Cardiac muscle cell (in vitro differentiated cells and primary cell): ENCODE data around the gene CCSER2. TPM values are rescaled to one million over a fixed set of nuclear protein-coding genes. Genes with fewer than 3 reads are reported as not detected.
"Not testable (repeated sequence)": the region's sequence is repeated elsewhere in the genome, so short reads cannot be mapped to it uniquely, and the experiment has no call there.

Experiments
- DNase-seq, 2 donors: peaks; one replicate each; pipeline versions ENCODE4 v3.0.0 to v3.0.0-alpha.2; 2010 to 2017; ENCODE audit warnings: low read depth in 1 of 2, low spot score in 1 of 2
- H3K27ac ChIP-seq: fragments of 200-600 bp; sonication (generic); 2 replicates; pipeline ENCODE4 v1.5.1; 2016
- H3K27me3 ChIP-seq: fragments of 200-600 bp; sonication (generic); 2 replicates; pipeline ENCODE4 v1.6.0; 2016; ENCODE audit warnings: control low read depth
- H3K36me3 ChIP-seq: fragments of 200-600 bp; sonication (generic); 2 replicates; pipeline ENCODE4 v1.5.1; 2016; ENCODE audit warnings: control low read depth
- H3K4me1 ChIP-seq: fragments of 200-600 bp; sonication (generic); 2 replicates; pipeline ENCODE4 v1.8.1; 2017; ENCODE audit warnings: low read depth, mild to moderate bottlenecking, mixed run types
- H3K4me3 ChIP-seq: fragments of 200-600 bp; sonication (generic); 2 replicates; pipeline ENCODE4 v1.5.1; 2016; ENCODE audit warnings: mild to moderate bottlenecking
- H3K9me3 ChIP-seq: fragments of 200-600 bp; sonication (generic); 2 replicates; pipeline ENCODE4 v1.5.1; 2017; ENCODE audit warnings: low read depth, mild to moderate bottlenecking, control low read depth
- polyA plus RNA-seq: library from polyadenylated mRNA; unstranded; fragments of >200 nt; fragmentation: Nextera tagmentation; extraction: Ambion mirVana; gene quantifications from 2 replicates; pipeline ENCODE4 v1.2.1, GENCODE V29; 2016
- total RNA-seq: library from RNA; depleted of rRNA; stranded (reverse); fragments of >200 nt; gene quantifications from 2 replicates; pipeline ENCODE4 v1.2.3, GENCODE V29; 2016
- TF ChIP-seq, protein P1 (sequence below): IDR thresholded peaks from 2 replicates; pipeline ENCODE4 v1.5.1; 2012; ENCODE audit warnings: low read depth, mild to moderate bottlenecking, low read length

The CCSER2 gene
- total and polyA plus RNA-seq, 2 experiments from 2014 or later = 22.5 to 32.9 TPM

DNA sequence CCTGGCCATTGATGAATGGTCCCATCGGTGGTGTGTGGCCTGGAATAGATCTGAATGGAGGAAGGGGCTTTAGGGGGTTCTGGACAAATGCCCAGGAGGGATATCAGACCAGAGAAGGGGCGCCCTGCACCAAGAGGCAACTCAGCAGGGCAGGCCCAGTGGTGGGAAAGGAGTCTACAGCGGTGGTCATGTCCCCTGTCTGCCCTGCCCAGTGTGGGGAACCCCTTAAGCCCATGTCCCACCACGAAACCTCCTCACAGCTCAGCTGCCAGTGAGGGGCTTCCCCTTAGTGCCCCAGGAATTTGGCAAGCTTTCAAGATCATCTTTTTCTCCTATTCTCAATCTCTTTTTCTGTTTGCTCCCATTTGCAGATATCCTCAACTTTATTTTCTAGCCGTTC is 14.1 kb upstream of the CCSER2 start:
- TF ChIP-seq, protein P1, sequence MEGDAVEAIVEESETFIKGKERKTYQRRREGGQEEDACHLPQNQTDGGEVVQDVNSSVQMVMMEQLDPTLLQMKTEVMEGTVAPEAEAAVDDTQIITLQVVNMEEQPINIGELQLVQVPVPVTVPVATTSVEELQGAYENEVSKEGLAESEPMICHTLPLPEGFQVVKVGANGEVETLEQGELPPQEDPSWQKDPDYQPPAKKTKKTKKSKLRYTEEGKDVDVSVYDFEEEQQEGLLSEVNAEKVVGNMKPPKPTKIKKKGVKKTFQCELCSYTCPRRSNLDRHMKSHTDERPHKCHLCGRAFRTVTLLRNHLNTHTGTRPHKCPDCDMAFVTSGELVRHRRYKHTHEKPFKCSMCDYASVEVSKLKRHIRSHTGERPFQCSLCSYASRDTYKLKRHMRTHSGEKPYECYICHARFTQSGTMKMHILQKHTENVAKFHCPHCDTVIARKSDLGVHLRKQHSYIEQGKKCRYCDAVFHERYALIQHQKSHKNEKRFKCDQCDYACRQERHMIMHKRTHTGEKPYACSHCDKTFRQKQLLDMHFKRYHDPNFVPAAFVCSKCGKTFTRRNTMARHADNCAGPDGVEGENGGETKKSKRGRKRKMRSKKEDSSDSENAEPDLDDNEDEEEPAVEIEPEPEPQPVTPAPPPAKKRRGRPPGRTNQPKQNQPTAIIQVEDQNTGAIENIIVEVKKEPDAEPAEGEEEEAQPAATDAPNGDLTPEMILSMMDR = no peak
- Histone ChIP-seq H3K27me3 (no peaks in the 10 kb centered on the region), H3K27ac (no peak overlapping the region), H3K9me3 (no peaks in the 10 kb centered on the region), H3K4me1 (no peaks in the 10 kb centered on the region), H3K36me3 (no peaks in the 10 kb centered on the region), H3K4me3 (no peak overlapping the region)
- DNase-seq = no peak

DNA sequence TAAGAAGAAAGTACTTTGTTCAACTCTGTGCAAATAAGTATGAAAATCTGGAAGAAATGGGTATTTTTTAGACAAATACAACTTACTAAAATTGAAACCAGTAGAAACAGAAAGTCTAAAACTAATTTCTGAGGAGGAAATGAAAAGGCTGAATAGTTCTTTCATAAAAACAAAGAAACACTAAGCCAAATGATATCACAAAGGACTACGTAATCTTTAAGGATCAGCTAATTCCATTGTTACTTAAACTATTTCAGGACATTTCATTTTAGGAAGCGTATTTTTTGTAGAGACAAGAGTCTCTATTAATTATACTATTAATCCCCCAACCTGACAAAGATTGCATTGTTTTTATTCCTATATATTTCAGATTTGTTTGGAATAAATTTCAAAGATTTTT is 11.2 kb upstream of the CCSER2 start:
- Histone ChIP-seq H3K4me1 (no peaks in the 10 kb centered on the region), H3K36me3 (no peaks in the 10 kb centered on the region), H3K27ac (no peak overlapping the region), H3K4me3 (no peak overlapping the region), H3K9me3 (no peaks in the 10 kb centered on the region), H3K27me3 (no peaks in the 10 kb centered on the region)
- TF ChIP-seq, protein P1 = no peak
- DNase-seq = no peak

DNA sequence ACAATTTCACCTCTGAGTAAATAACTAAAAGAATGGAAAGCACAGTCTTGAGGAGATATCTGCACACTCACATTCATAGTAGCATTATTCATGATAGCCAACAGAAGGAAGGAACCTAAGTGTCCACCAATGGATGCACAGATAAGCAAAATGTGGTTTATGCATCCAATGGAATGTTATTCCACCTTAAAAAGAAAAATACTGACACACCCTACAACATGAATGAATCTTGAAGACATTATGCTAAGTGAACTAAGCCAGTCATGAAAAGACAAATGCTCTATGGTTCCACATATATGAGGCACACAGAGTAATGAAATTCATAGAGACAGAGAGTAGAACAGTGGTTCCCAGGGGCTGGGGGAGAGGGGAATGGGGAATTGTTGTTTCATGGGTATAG is 6.5 kb upstream of the CCSER2 start:
- no peaks in the 10 kb centered on the region for H3K4me1 ChIP-seq
- TF ChIP-seq, protein P1 = no peak
- DNase-seq = no peak

DNA sequence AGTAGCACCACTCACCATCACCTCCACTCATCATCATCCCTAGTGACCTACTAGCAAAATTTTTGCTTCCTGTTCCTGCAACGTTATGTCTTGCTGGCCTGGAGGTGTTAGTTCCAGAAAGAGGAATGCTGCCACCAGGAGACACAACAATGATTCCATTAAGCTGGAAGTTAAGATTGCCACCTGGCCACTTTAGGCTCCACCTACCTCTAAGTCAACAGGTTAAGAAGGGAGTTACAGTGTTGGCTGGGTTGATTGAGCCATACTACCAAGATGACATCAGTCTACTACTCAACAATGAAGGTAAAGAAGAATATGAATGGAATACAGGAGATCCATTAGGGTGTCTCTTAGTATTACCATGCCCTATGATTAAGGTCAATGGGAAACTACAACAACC is 4.8 kb upstream of the CCSER2 start:
- not testable (repeated sequence) for DNase-seq, H3K4me1 ChIP-seq, H3K4me3 ChIP-seq, H3K9me3 ChIP-seq, H3K36me3 ChIP-seq, H3K27ac ChIP-seq, H3K27me3 ChIP-seq

More for the DNA sequence above, 6.5 kb upstream of the CCSER2 start:
- Histone ChIP-seq H3K27me3 (no peaks in the 10 kb centered on the region), H3K4me3 (no peak overlapping the region), H3K36me3 (no peaks in the 10 kb centered on the region), H3K27ac (no peak overlapping the region), H3K9me3 (no peaks in the 10 kb centered on the region)

DNA sequence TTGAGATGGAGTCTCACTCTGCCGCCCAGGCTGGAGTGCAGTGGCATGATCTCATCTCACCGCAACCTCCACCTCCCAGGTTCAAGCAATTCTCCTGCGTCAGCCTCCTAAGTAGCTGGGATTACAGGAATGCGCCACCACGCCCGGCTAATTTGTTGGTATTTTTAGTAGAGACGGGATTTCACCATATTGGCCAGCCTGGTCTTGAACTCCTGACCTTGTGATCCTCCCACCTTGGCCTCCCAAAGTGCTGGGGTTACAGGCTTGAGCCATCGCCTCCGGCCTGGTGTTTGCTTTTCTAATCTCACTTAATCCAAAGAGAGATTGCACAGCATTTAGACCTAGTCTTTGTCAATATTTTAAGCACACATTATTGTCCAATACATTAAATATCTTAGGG is 1.4 kb upstream of the CCSER2 start:
- not testable (repeated sequence) for H3K4me1 ChIP-seq, H3K36me3 ChIP-seq, H3K27me3 ChIP-seq, DNase-seq, H3K27ac ChIP-seq, H3K9me3 ChIP-seq, H3K4me3 ChIP-seq

DNA sequence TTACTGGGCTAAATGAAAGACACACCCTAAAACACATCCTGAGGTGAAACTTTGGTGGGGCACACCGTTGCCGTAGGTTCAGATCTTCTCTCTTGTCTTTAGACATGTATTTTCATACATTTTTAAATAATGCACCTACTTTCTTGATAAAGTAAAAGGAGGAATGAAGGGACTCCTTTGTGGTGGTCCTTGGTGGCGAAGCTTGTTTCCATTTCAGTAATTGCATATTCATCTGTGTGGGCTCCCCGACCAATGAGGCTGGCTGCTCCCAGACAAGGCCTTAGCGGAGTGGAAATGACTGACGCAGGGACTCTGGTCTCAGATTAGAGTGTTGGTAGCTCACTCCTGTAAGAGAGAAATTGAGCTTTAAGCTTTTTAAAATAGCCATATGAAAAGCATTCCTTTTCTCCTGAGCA is 815 bp downstream of the CCSER2 start:
- H3K4me1 ChIP-seq = peaks cover 9% of the 10 kb centered on the region
- H3K36me3 ChIP-seq = no peaks in the 10 kb centered on the region
- no peaks in the 10 kb centered on the region for H3K27me3 ChIP-seq
- no peaks in the 10 kb centered on the region for H3K9me3 ChIP-seq
- peak; percentile 32 to 49 for DNase-seq
- TF ChIP-seq, protein P1 = no peak
- H3K4me3 ChIP-seq = peak overlapping the region; percentile 80
- peak overlapping the region; percentile 94 for H3K27ac ChIP-seq
